ENCODE results near the gene CACNA1C.

CACNA1C gene

GRCh38 chr12:2641761-2642160 lies 589.0 kb downstream of the CACNA1C start:
- no peak for DNase-seq

DNA sequence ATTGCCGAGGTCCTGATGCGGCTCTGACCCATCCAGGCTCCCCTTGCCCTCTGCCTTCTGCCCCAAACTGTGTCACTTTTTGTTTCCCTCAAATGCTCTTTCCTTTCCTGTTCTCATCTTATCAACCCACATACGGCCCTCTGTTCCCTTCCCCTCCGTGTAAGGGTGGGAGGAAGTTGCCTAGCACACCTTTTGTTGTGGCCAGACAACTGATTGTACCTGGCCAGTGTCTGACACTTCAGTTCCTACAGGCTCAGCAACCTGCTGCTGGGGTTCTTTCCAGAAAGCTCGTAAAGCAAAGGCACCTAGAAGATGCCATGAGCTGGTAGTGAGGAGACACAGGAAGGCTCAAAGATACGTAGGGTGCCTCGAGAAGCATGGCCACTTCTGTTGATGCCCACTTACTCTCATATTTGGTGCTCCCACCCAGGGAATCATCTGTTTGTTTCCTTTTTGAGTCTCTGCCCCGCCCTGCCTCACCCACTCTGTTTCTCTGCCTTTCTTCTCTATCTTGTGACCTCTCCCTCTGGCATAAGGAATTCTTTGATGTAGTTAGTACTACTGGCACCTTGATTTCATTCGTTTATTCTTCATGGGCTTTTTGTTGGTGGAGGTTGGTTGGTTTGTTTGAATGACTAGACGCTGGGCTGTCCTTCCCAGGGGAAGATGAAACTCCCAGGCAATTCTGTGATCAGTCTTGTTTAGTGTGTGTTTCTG lies 589.5 kb downstream of the CACNA1C start:
- no peak for DNase-seq

- no peak for DNase-seq
These were observed 590.2 kb downstream of the CACNA1C start for GRCh38 chr12:2642896-2643425.

DNA sequence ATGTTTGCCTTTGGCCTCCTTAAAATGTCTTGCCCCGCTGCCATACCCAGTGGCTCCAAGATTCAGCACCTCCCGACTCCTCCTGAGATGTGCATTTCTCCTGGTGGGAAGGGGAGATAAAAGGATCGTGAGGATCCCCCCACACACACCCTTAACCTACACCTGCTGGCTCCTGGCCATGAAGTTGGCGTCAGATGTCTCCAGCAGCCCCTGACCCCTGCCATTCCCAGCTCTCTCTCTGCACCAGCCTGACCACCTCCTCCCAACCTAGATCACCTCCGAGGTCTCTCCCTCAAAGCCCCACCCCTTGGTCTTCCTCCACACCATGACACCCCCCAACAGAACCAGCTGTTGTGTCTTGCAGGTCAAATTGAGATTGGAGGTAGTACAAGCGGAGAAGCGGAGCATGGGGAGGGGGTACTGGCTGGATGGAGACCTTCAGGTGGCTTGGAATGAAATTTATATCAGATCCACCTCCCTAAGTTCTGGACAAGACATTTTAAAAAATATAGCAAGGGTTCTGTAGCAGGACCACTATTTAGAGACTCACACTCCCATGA lies 590.9 kb downstream of the CACNA1C start:
- no peak for DNase-seq

GRCh38 chr12:2644683-2645405 lies 592.1 kb downstream of the CACNA1C start:
- DNase-seq = no peak

DNA sequence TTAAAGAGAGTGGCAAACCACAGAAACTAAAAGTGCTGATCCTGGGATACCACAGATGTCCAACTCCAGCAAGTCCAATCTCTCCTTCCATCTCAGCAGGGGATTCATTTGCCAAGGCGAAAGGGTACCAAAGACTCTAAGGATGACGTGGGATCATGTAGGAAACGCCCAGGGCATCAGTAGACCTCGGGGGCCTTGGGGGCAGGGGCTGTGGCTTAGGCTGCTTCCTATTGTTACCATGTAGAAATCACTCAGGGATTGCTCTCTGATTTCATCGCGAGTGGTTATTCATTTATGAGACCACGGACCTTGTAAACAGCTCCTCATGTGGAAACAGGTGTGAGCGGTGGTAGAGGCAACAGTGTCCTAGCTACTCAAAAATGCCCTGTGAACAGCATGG lies 592.7 kb downstream of the CACNA1C start:
- peak; percentile 8 for DNase-seq

DNA sequence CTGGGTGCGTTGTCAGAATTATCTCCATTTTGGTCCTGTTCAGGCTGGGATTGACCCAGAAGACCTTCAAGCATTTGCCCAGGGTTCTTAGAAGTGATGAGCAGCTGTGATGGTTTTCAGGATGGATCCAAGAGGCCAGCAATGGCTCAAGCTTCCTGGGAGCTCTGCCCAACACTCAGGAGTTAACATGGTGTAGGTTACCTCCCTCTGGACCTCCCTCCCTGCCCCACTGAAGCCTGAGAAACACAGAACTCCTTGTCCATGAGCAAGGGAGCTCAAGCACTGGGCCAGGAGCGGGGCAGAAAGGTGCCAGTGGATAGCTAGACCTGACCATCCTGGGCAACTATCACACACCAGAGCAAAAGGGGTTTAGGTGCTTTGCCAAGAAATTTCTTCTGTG lies 593.6 kb downstream of the CACNA1C start:
- DNase-seq = no peak

GRCh38 chr12:2647186-2647585 lies 594.4 kb downstream of the CACNA1C start:
- no peak for DNase-seq

DNA sequence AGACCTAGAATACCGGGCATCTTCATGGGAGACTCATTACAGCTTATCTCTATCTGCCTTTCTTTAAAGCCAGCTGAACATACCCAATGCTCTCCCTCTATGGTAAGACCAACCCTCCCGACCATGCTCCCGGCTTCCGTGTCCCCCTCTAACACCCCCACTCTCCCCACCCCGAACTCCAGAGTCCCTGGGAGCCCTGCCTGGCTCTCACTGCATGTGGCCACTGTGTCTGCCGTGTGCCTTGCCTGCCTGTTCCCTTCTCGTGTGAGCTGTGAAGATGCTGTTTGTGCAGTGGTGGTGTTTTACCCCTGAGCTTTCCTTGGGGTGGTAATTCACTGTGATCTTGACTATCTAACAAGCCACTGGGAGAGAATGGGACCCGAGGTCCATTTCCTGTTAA lies 595.6 kb downstream of the CACNA1C start:
- DNase-seq = no peak

- DNase-seq = no peak
These were observed 596.6 kb downstream of the CACNA1C start for GRCh38 chr12:2649201-2650030.

DNA sequence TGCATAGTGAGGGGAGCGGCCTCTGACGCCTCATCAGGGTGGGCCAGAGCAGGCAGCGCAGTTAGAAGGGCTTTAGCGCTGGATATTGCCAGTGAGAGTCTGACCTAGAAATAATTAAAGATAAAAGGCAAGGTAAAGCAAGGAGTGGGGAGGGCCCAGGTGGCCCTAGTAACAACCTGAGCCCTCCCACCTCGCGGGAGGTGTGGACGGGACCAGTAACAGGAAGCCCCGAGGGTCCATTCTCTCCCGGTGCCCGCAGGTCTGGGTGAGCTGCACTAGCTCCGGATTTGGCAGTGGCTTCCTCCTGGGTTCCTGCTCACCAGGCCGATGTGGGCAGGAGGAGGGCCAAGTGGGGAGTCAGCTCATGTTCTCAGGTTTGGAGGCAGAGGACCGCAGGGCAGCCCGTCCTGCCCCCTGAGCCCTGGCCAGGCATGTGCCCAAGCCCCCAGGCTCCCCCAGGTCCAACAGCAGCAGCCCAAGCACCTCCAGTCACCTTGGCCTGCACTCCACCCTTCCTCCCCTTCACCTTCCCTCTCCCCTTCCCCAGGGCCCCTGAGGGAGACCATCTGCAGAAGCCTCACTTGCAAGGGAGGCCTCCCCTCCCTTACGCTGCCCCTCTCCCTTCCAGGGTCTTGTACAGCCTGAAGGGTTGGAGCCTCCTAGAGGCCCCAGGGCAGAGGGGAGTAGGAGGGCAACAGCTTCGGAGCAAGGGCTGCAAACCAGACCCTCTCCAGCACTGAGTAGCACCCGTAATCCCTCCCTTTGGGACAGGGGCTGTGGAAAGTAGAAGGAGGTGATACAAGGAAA lies 597.7 kb downstream of the CACNA1C start:
- no peak for DNase-seq

DNA sequence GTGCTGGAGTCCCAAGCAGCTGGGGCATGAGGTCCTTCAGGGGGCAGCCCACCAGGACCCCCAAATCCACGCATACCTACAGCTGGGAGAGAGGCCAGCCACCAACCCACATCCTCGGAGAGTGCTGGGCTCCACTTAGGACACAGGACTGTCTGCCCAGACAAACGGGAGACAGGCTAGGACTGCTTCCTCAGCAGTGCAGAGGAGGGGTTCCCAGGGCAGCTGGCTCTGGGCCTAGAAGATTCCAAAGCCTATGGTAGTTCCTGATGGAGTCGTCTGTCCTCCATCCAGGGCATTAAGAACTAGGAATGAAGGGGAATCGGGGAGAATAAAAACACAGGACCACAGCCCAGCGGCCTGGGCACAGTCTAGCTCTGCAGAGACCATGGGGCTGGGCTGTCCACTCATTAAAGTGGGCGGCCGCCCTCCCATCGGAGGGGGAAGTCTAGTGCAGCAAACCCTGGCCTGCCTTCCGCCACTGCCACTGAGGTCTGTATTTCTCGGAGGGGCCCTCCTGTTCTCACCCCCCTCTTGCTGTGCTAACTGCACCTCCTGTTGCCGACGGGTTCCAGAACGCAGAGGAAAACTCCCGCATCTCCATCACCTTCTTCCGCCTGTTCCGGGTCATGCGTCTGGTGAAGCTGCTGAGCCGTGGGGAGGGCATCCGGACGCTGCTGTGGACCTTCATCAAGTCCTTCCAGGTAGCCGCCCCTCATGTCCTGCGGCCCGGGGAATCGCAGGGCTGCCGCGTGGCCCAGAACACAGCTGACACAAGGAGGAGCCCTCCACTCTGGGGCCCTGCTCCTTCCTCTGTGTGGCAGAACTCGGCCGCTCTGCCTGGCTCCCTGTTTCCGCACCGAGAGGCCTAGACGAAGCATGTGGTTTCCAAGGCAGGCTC lies 598.5 kb downstream of the CACNA1C start:
- DNase-seq = no peak

- DNase-seq = no peak
These were observed 599.2 kb downstream of the CACNA1C start for GRCh38 chr12:2652011-2652400.

- DNase-seq = no peak
These were observed 599.8 kb downstream of the CACNA1C start for GRCh38 chr12:2652401-2653081.

DNA sequence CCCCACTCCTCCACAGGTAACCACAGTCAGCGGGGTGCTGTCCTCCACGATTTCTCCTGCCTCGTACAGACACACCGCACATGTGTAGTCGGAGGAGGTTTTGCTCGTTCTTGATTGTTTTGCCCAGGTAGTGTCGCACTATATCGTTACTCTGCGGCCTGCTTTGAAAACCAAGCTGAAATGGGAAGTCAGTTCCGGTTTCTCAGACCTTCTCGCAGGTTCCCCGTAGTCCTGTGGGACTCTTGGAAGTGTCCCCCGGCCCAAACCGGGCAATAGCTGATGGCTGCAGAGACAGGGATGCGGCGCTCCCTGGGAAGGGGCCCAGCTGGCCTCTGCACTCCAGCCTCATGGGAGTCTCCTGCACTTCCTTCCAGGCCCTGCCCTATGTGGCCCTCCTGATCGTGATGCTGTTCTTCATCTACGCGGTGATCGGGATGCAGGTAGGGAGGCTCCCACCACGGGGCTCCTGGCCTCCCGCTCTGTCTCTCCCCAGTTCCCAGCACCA lies 600.7 kb downstream of the CACNA1C start:
- no peak for DNase-seq

DNA sequence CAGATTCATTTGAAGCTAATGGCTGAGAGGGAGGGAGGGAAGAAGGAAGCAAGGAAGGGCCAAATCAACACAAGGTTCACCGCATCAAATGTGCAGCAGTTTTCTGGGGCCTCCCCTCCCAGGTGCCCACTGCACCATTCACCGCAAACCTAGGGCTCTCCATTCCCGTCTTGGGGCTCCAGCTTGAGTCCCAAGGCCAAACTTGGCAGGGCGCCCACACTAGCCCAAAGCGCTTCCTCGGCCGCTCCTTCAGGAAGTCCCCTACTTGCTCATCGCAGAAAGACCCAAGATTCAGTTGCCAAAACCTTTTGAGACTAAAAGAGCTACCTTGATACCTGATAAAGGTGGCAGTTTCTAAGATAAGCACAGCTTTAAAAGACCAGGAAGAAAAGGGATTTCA lies 601.5 kb downstream of the CACNA1C start:
- DNase-seq = no peak

GRCh38 chr12:2654741-2655140 lies 602.0 kb downstream of the CACNA1C start:
- no peak for DNase-seq

- DNase-seq = no peak
These were observed 609.7 kb downstream of the CACNA1C start for GRCh38 chr12:2662524-2662923.

DNA sequence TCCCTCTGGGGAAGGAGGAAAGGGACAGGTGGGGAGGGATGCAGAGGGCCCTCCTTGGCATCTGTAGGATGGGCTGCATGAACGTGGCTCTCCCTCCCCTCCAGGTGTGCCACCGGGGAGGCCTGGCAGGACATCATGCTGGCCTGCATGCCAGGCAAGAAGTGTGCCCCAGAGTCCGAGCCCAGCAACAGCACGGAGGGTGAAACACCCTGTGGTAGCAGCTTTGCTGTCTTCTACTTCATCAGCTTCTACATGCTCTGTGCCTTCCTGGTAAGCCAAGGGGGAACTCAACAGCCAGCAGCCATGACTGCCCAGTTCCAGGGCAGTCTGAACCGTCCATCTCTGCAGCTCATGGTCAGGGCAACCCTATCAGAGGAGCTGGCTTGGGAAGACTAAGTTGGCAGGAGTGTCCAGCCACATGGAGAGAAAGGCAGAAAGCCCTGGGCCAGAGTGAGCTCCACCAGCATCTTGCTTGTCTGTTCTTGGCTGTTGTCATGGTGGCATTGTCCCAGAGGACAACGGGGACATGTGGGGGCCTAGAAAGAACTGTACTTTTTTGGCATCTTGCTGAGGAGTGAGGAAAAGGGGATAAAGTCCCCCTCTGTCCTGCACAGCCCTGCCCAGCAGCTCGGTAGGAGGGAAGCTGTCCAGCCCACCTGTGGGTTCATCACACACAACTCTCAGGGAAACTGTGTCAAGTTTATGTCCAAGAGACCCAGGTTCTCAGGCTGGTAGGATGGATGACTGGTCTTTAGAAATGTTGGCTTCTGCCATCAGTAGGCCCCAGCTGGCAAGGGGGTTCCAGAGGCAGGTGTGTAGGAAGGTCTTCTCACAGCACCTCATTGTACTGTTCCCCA lies 612.2 kb downstream of the CACNA1C start:
- no peak for DNase-seq
